KOPT-K1 (cell line): ENCODE measurements around the gene MRPS5.
"Not testable (repeated sequence)": the region's sequence is repeated elsewhere in the genome, so short reads cannot be mapped to it uniquely, and the experiment has no call there.

Source experiments
- H3K27ac ChIP-seq: fragments of 200-600 bp; sonication (generic); 2 replicates; pipeline ENCODE4 v1.5.1; 2016; ENCODE audit warnings: antibody characterized with exemption, mild to moderate bottlenecking, low read depth, low read length; ENCODE audit not compliant: poor library complexity, severe bottlenecking
- H3K36me3 ChIP-seq: fragments of 200-600 bp; sonication (generic); 2 replicates; pipeline ENCODE4 v1.5.1; 2017; ENCODE audit warnings: antibody characterized with exemption, mild to moderate bottlenecking, low read length, moderate library complexity; ENCODE audit not compliant: insufficient read depth
- H3K9me3 ChIP-seq: fragments of 200-600 bp; sonication (generic); 2 replicates; pipeline ENCODE4 v1.5.1; 2017; ENCODE audit warnings: antibody characterized with exemption, low read length, mild to moderate bottlenecking; ENCODE audit not compliant: insufficient read depth, poor library complexity, severe bottlenecking

Gene MRPS5

GRCh38 chr2:95038635-95039298 is 82.8 kb downstream of the MRPS5 start:
- Histone ChIP-seq H3K9me3 (no peaks in the 10 kb centered on the region), H3K27ac (no peak overlapping the region), H3K36me3 (peaks cover 90% of the 10 kb centered on the region)

DNA sequence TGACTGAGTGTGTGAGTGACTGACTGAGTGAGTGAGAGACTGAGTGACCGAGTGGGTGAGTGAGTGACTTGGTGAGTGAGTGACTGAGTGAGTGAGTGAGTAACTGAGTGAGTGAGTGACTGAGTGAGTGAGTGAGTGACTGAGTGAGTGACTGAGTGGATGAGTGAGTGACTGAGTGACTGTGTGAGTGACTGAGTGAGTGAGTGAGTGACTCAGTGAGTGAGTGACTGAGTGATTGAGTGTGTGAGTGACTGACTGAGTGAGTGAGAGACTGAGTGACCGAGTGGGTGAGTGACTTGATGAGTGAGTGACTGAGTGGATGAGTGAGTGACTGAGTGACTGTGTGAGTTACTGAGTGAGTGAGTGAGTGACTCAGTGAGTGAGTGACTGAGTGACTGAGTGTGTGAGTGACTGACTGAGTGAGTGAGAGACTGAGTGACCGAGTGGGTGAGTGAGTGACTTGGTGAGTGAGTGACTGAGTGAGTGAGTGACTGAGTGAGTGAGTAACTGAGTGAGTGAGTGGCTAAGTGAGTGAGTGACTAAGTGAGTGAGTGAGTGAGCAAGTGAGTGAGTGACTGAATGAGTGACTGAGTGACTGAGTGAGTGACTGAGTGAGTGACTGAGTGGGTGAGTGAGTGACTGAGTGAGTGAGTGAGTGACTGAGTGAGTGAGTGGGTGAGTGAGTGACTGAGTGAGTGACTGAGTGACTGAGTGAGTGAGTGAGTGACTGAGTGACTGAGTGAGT is 83.6 kb downstream of the MRPS5 start:
- H3K27ac ChIP-seq, H3K9me3 ChIP-seq: not testable (repeated sequence)
- peaks cover 90% of the 10 kb centered on the region for H3K36me3 ChIP-seq

DNA sequence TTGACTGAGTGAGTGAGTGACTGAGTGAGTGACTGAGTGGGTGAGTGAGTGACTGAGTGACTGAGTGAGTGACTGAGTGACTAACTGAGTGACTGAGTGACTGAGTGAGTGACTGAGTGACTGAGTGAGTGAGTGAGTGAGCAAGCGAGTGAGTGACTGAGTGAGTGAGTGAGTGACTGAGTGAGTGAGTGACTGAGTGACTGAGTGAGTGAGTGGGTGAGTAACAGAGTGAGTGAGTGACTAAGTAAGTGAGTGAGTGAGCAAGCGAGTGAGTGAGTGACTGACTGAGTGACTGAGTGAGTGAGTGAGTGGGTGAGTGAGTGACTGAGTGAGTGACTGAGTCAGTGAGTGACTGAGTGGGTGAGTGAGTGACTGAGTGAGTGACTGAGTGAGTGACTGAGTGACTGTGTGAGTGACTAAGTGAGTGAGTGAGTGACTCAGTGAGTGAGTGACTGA is 84.2 kb downstream of the MRPS5 start:
- Histone ChIP-seq H3K9me3 (no peaks in the 10 kb centered on the region), H3K27ac (no peak overlapping the region), H3K36me3 (peaks cover 90% of the 10 kb centered on the region)

DNA sequence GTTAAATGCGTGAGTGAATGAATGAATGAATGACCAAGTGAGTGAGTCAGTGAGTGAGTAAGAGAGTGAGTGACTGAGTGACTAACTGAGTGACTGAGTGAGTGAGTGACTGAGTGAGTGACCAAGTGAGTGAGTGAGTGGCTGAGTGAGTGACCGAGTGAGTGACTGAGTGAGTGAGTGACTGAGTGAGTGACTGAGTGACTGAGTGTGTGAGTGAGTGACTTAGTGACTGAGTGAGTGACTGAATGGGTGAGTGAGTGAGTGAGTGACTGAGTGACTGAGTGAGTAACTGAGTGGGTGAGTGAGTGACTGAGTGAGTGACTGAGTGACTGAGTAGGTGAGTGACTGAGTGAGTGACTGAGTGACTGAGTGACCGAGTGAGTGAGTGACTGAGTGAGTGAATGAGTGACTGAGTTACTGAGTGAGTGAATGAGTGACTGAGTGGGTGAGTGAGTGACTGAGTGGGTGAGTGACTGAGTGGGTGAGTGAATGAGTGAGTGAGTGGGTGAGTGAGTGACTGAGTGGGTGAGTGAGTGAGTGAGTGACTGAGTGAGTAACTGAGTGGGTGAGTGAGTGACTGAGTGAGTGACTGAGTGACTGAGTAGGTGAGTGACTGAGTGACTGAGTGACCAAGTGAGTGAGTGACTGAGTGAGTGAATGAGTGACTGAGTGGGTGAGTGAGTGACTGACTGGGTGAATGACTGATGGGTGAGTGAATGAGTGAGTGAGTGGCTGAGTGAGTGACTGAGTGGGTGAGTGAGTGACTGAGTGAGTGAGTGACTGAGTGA is 84.8 kb downstream of the MRPS5 start:
- Histone ChIP-seq H3K9me3 (no peaks in the 10 kb centered on the region), H3K36me3 (peaks cover 90% of the 10 kb centered on the region), H3K27ac (no peak overlapping the region)
